HG02885 (cell line): Measurements from ENCODE around the gene CMSS1.

Experiments used
- ATAC-seq: cut with Tn5 transposase; IDR thresholded peaks from one replicate; pipeline ENCODE4 v1.9.1; 2021; ENCODE audit warnings: mild to moderate bottlenecking; ENCODE audit not compliant: unreplicated experiment, poor library complexity

Gene CMSS1

GRCh38 chr3:99896482-99896881, 78.8 kb downstream of the CMSS1 start:
- no peak for ATAC-seq

- ATAC-seq = no peak
Measured at GRCh38 chr3:99899603-99900002, 81.9 kb downstream of the CMSS1 start.

- ATAC-seq = no peak
Measured at GRCh38 chr3:99900248-99900647, 82.6 kb downstream of the CMSS1 start.

GRCh38 chr3:99901200-99901926, 83.7 kb downstream of the CMSS1 start:
- ATAC-seq = no peak

GRCh38 chr3:99902091-99902490, 84.4 kb downstream of the CMSS1 start:
- ATAC-seq = peak; percentile 50

- ATAC-seq = no peak
Measured at GRCh38 chr3:99903869-99904268, 86.2 kb downstream of the CMSS1 start.

GRCh38 chr3:99907959-99908544, 90.4 kb downstream of the CMSS1 start:
- no peak for ATAC-seq

GRCh38 chr3:99909714-99910495, 92.2 kb downstream of the CMSS1 start:
- ATAC-seq = no peak

GRCh38 chr3:99910752-99911290, 93.2 kb downstream of the CMSS1 start:
- ATAC-seq = no peak

GRCh38 chr3:99911433-99911832, 93.8 kb downstream of the CMSS1 start:
- ATAC-seq = no peak

GRCh38 chr3:99915906-99916432, 98.3 kb downstream of the CMSS1 start:
- ATAC-seq = no peak

- ATAC-seq = no peak
Measured at GRCh38 chr3:99918715-99919114, 101.1 kb downstream of the CMSS1 start.

GRCh38 chr3:99919694-99920093, 102.0 kb downstream of the CMSS1 start:
- no peak for ATAC-seq

- peak; percentile 68 for ATAC-seq
Measured at GRCh38 chr3:99920481-99921376, 103.1 kb downstream of the CMSS1 start.

GRCh38 chr3:99921377-99921695, 103.7 kb downstream of the CMSS1 start:
- no peak for ATAC-seq

- no peak for ATAC-seq
Measured at GRCh38 chr3:99921986-99922385, 104.3 kb downstream of the CMSS1 start.

GRCh38 chr3:99923873-99924272, 106.2 kb downstream of the CMSS1 start:
- ATAC-seq = no peak

GRCh38 chr3:99925584-99926230, 108.0 kb downstream of the CMSS1 start:
- ATAC-seq = no peak

GRCh38 chr3:99927671-99928457, 110.2 kb downstream of the CMSS1 start:
- no peak for ATAC-seq
